Fibroblast of lung (primary cell): ENCODE data around the gene C16orf92. TPM values are rescaled to one million over a fixed set of nuclear protein-coding genes. Genes with fewer than 3 reads are reported as not detected.

Experiments used
- DNase-seq, 2 donors: peaks; one replicate each; pipeline versions ENCODE4 v3.0.0 to v3.0.0-alpha.2; 2010; ENCODE audit warnings: low read depth in 2 of 2
- H2AFZ ChIP-seq: 2 replicates; pipeline ENCODE4 v1.5.1; 2012; ENCODE audit warnings: low read length, control low read depth, inconsistent platforms
- H3K27ac ChIP-seq: 2 replicates; pipeline ENCODE4 v1.5.1; 2011; ENCODE audit warnings: low read length, control low read depth; ENCODE audit not compliant: insufficient read depth
- H3K27me3 ChIP-seq: 2 replicates; pipeline ENCODE4 v1.5.1; 2011; ENCODE audit warnings: mild to moderate bottlenecking, low read length; ENCODE audit not compliant: control insufficient read depth, insufficient read depth
- H3K36me3 ChIP-seq: 2 replicates; pipeline ENCODE4 v1.5.1; 2011; ENCODE audit warnings: low read length; ENCODE audit not compliant: control insufficient read depth, insufficient read depth
- H3K4me1 ChIP-seq: 2 replicates; pipeline ENCODE4 v1.5.1; 2011; ENCODE audit warnings: low read length; ENCODE audit not compliant: control insufficient read depth, insufficient read depth; ENCODE audit errors: extremely low read depth
- H3K4me2 ChIP-seq: 2 replicates; pipeline ENCODE4 v1.5.1; 2011; ENCODE audit warnings: low read length, control low read depth; ENCODE audit not compliant: insufficient read depth; ENCODE audit errors: extremely low read depth
- H3K4me3 ChIP-seq, 4 experiments: fragments of 200-600 bp in 1 of 4; sonication (generic) in 1 of 4; replicated peaks in 1 of 4; 2 replicates each; pipeline ENCODE4 v1.5.1; 2011 to 2016; ENCODE audit warnings: low read length in 4 of 4, low read depth in 3 of 4, mild to moderate bottlenecking in 3 of 4, control low read depth in 2 of 4, inconsistent platforms in 1 of 4, mixed read lengths in 1 of 4; ENCODE audit not compliant: insufficient read depth in 1 of 4; ENCODE audit errors: control extremely low read depth in 1 of 4
- H3K79me2 ChIP-seq: 2 replicates; pipeline ENCODE4 v1.5.1; 2012; ENCODE audit warnings: mild to moderate bottlenecking, low read length, inconsistent platforms; ENCODE audit not compliant: control insufficient read depth, insufficient read depth
- H3K9ac ChIP-seq: 2 replicates; pipeline ENCODE4 v1.5.1; 2011; ENCODE audit warnings: mild to moderate bottlenecking, low read length, control low read depth; ENCODE audit not compliant: insufficient read depth
- H3K9me3 ChIP-seq: 2 replicates; pipeline ENCODE4 v1.5.1; 2012; ENCODE audit warnings: low read depth, low read length; ENCODE audit not compliant: control insufficient read depth, insufficient read depth
- H4K20me1 ChIP-seq: 2 replicates; pipeline ENCODE4 v1.5.1; 2011; ENCODE audit warnings: low read length; ENCODE audit not compliant: control insufficient read depth, insufficient read depth; ENCODE audit errors: extremely low read depth
- CTCF ChIP-seq, 2 donors: IDR thresholded peaks in 1 of 2; conservative IDR thresholded peaks in 1 of 2; 1 replicate in 1 of 2; 2 replicates in 1 of 2; pipeline ENCODE4 v1.5.1; 2011 to 2012; ENCODE audit warnings: low read length in 2 of 2, control low read depth in 1 of 2, inconsistent platforms in 1 of 2, low read depth in 1 of 2, mild to moderate bottlenecking in 1 of 2
- EZH2 ChIP-seq: IDR thresholded peaks from 2 replicates; pipeline ENCODE4 v1.5.1; 2012; ENCODE audit warnings: low read length, control low read depth, mild to moderate bottlenecking; ENCODE audit errors: missing control alignments
- polyA plus RNA-seq, 2 donors: library from polyadenylated mRNA; depleted of rRNA in 1 of 2; stranded (reverse) in 1 of 2; unstranded in 1 of 2; fragments of >200 nt; gene quantifications; 2 replicates each; pipeline ENCODE4 v1.2.1, GENCODE V29; 2011 to 2012; ENCODE audit warnings: missing spikeins in 1 of 2
- total RNA-seq: library from RNA; depleted of rRNA; stranded (reverse); fragments of >200 nt; gene quantifications from 2 replicates; pipeline ENCODE4 v1.2.1, GENCODE V29; 2014

The C16orf92 gene
- total and polyA plus RNA-seq, 2 donors (not counting 1 experiment from before 2014, with no cell fraction given), result not detected

- no peak overlapping the region for H3K27ac ChIP-seq
- no peaks in the 10 kb centered on the region for H3K36me3 ChIP-seq
- H3K4me1 ChIP-seq, result peaks cover 2% of the 10 kb centered on the region
- no peaks in the 10 kb centered on the region for H3K9me3 ChIP-seq
- H3K4me2 ChIP-seq, result no peak overlapping the region
- peaks cover 41% of the 10 kb centered on the region for H3K27me3 ChIP-seq
- H3K4me3 ChIP-seq, result no peak overlapping the region
- no peak for TF ChIP-seq CTCF (conservative IDR thresholded peaks at IDR 0.05 in 1 of 2, IDR thresholded peaks at IDR 0.05 in 1 of 2; ENCODE audit: low read depth in 1 of 2, low read length in 2 of 2)
- no peak for TF ChIP-seq EZH2
- no peaks in the 10 kb centered on the region for H3K79me2 ChIP-seq
- H2AFZ ChIP-seq, result no peak overlapping the region
- DNase-seq, result no peak
- no peaks in the 10 kb centered on the region for H4K20me1 ChIP-seq
- no peak overlapping the region for H3K9ac ChIP-seq
These were observed 4.8 kb downstream of the C16orf92 start for GRCh38 chr16:30027588-30028437.

- no peak for DNase-seq
- no peak for TF ChIP-seq EZH2
- TF ChIP-seq CTCF (conservative IDR thresholded peaks at IDR 0.05 in 1 of 2, IDR thresholded peaks at IDR 0.05 in 1 of 2; ENCODE audit: low read depth in 1 of 2, low read length in 2 of 2), result no peak
- H3K4me3 ChIP-seq, result no peak overlapping the region
- no peaks in the 10 kb centered on the region for H3K79me2 ChIP-seq
- H3K9ac ChIP-seq, result no peak overlapping the region
- H3K36me3 ChIP-seq, result no peaks in the 10 kb centered on the region
- peaks cover 2% of the 10 kb centered on the region for H3K4me1 ChIP-seq
- H3K4me2 ChIP-seq, result no peak overlapping the region
- H4K20me1 ChIP-seq, result no peaks in the 10 kb centered on the region
- peaks cover 41% of the 10 kb centered on the region for H3K27me3 ChIP-seq
- no peak overlapping the region for H3K27ac ChIP-seq
- no peak overlapping the region for H2AFZ ChIP-seq
- no peaks in the 10 kb centered on the region for H3K9me3 ChIP-seq
These were observed 5.6 kb downstream of the C16orf92 start for GRCh38 chr16:30028438-30029076.

- TF ChIP-seq CTCF (conservative IDR thresholded peaks at IDR 0.05 in 1 of 2, IDR thresholded peaks at IDR 0.05 in 1 of 2; ENCODE audit: low read depth in 1 of 2, low read length in 2 of 2), result no peak
- peak; percentile 48 for TF ChIP-seq EZH2
- Histone ChIP-seq H3K27me3 (peaks cover 40% of the 10 kb centered on the region), H4K20me1 (no peaks in the 10 kb centered on the region), H3K27ac (no peak overlapping the region), H2AFZ (no peak overlapping the region), H3K9me3 (no peaks in the 10 kb centered on the region), H3K79me2 (no peaks in the 10 kb centered on the region), H3K4me3 (no peak overlapping the region), H3K9ac (no peak overlapping the region), H3K36me3 (no peaks in the 10 kb centered on the region), H3K4me1 (peaks cover 2% of the 10 kb centered on the region), H3K4me2 (no peak overlapping the region)
- no peak for DNase-seq
These were observed 7.2 kb downstream of the C16orf92 start for GRCh38 chr16:30030011-30030685.
